HL-60/S4 treated with retinoic acid at 250 ng/mL for 4 days and 3 days (cell line): ENCODE data around the gene MSMB.
"Not testable (repeated sequence)": the region's sequence is repeated elsewhere in the genome, so short reads cannot be mapped to it uniquely, and the experiment has no call there.

ENCODE experiments used
- in situ Hi-C: fragments of 300-500 bp; cut with MboI; formaldehyde crosslinking; loops from 2 replicates; pipeline ENCODE4 v1.7.0; 2022; ENCODE audit warnings: low sequenced_read_pairs

The MSMB gene

GRCh38 chr10:46070749-46071148, 24.7 kb upstream of the MSMB start:
- in situ Hi-C loops = no loop called here

- in situ Hi-C loops = no loop called here
Measured at GRCh38 chr10:46069771-46070463, 23.8 kb upstream of the MSMB start.

DNA sequence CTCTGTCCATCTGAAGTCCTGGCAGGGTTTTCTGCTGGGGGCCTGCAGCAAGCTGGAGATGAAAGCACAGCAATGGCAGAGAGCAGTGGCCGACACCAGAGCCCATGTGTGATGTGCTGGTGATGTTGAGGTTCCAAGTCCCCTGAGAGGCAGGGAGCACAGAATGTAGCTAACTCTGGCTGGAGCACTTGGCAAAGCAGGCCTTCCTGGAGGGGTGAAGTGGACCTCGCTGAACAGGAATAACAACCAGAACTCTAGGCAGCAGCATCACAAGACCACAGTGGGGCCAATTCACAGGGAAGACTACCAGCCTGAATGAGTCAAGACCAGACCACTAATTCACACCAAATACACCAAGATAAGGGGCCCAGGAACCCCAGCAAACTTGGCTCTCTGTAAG, 22.8 kb upstream of the MSMB start:
- in situ Hi-C loops = no loop called here

DNA sequence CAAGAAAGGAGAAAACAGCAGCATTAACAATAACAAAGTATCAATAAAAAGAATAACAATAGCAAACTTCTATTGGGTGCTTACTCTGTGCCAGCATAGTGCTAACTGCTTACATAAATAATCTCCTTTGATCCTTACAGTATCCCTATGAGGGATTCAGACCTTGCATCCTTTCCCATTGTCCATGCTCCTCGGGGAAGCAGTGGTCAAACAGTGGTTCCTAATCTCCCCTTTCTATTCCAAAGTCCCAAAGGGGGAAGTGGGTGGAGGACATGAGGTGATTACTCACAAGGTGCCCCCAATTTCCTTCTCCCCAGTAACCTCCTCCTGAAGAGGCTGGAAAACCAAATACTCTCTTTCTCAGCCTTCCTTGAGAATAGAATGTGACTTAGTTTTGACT, 22.0 kb upstream of the MSMB start:
- in situ Hi-C loops = no loop called here

DNA sequence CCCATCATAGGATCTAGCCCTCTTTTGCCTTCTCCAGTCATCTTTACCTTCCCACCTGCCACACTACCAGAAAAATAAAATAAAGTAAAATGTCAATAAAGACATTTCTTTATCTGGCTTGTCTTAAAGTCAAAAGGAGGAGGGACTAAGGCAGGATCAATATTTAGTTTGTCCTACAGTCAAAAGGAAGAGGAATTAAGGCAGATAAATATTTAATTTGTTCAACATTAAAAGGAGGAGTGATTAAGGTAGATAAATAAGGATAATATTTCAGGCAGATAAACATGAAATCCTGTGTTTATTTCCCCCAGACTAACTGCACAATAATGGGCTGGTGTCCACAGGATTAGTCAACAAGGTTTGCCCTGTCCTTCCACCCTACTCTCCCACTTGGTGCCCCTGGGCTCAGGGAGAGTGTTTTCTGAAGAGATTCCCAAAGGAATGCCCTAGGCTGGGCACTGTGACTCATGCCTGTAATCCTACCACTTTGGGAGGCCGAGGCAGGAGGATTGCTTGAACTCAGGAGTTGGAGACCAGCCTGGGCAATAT, 18.3 kb upstream of the MSMB start:
- in situ Hi-C loops = no loop called here

- in situ Hi-C loops = no loop called here
Measured at GRCh38 chr10:46062723-46063428, 16.8 kb upstream of the MSMB start.

DNA sequence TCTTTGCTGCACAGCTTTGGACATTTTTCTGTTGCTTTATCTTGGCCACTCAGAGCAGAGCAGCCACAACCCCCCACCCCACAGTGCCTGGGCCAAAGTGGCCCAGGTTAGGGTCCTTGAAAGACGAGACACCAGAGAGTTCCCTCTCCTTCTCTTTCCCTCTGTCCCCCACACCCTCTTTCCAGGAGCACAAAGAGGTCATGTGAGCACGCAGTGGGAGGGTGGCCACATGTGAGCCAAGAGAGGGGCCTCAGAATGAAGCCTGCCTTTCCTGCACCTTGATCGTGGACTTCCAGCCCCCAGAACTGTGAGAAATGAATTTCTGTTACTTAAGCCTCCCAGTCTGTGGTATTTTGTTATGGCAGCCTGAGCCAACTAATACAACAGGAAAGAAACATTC, 14.6 kb upstream of the MSMB start:
- in situ Hi-C loops = no loop called here

DNA sequence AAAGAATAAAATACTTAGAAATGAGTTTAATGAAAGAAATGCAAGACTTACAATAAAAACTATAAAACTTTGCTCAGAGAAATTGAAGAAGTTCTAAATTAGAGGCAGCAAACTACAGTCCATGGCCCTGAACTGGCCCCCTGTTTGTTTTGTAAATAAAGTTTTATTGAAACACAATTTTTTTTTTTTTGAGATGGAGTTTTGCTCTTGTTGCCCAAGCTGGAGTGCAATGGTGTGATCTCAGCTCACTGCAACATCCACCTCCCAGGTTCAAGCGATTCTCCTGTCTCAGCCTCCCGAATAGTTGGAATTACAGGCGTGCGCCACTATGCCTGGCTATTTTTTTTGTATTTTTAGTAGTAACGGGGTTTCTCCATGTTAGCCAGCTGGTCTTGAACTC, 11.9 kb upstream of the MSMB start:
- in situ Hi-C loops = not testable (repeated sequence)

- in situ Hi-C loops = no loop called here
Measured at GRCh38 chr10:46057038-46057437, 11.0 kb upstream of the MSMB start.

DNA sequence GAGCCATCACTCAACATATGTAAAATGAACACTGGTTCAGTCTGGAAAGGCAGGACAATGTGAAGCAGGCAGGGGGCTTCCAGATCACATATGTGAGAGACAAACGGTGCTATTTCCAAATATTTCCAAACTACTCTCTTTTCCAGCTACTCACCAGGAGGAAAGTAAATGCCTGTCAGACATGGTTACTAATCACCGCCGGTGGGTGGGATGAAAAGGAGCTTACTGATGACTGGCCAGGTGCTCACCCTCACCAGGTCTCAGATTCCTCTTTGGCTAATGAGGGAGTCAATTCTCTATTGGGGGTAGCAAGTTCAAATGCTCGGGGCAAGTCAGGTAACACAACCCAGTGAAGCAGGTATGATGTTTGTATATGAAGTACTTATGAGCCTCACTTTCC, 9.7 kb upstream of the MSMB start:
- in situ Hi-C loops = no loop called here

- in situ Hi-C loops = no loop called here
Measured at GRCh38 chr10:46053534-46054434, 7.7 kb upstream of the MSMB start.

DNA sequence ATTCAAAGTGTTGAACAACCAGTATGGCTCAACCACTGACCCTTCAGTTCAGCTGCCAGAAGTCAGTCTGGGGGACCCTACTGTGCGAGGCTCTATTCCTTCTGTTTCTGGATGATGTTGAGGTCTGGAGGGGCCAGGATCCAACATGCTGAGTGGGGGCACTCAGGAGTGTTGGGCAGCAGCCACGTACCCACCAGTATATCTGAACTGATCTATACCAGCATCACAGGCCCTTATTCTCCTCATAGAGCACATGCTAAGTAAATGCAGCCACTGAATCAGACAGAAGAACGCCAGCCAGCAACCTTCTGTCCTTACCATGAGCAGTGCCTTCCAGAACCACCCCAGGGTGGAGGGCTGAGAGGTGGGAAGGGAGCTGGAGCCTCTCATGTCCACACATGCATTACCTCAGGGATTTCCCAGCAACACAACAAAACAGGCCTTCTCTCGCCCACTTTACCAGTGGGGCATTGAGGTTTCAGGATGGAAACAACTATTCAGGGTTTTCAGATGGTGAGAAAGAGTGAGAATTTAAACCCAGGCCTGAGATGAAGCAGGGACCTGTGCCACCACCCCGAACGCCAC, 6.8 kb upstream of the MSMB start:
- in situ Hi-C loops = no loop called here

DNA sequence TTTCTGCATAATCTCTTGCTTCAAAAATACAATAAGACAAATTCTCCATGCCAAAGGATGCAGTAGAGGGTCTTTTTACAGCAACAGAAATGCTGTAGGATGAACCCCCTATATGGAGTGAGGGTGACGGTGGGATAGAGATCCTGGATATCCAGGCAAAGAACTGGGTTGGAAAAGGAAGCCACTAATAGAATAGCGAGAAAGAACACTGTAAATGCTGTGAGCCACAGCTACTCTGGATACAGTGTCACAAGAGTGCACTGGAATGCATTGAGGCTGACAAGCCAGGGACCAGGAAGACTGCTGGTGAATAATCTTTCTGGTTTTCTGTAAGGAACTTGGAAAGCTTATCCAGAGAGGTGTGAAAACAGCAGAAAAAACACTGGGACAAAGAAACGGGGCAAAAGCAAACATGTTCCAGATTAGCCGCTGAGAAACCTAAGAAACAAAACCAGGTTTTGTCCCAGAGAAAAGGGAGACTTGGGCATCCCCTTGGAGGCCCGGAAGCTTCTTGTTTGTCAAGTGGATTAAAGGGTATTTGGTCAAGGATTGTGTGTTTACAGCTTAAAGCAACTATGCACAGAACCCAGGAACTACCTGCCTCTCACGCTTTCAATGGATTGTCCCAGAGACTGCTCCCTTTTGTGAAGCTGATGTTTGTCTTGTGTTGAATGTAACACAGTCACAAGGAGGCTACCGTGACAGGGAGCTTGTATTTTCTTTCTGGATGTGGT, 6.2 kb upstream of the MSMB start:
- in situ Hi-C loops = no loop called here

DNA sequence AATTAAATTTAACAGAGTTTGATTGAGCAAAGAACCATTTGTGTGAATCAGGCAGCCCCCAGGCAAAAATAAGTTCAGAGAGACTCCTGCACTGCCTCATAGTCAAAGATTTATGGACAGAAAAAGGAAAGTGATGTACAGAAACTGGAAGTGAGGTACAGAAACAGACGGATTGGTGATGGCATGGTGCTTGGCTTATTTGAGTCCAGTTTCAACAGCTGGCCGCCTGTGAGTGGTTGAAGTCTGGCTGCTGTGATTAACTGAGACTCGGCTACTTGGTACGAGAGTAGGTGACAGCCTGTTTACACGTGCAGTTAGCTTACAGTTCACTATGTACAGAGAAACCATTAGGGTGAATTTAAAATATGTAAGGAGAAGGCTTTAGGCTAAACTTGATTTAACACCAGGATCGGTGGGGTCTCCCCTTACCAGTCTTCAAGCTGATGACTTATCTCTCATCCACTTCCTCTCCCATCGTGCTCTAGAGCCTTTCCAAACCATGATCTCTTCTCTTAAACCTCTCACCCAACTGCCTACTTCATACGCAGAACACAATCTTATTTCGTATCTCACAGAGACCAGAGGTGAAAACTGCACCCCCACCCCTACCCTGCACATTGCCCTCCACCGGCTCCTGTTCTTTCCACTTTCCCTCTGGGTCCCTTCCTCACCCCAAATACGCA, 5.0 kb upstream of the MSMB start:
- in situ Hi-C loops = no loop called here

GRCh38 chr10:46049497-46049831, 3.4 kb upstream of the MSMB start:
- in situ Hi-C loops = not testable (repeated sequence)

DNA sequence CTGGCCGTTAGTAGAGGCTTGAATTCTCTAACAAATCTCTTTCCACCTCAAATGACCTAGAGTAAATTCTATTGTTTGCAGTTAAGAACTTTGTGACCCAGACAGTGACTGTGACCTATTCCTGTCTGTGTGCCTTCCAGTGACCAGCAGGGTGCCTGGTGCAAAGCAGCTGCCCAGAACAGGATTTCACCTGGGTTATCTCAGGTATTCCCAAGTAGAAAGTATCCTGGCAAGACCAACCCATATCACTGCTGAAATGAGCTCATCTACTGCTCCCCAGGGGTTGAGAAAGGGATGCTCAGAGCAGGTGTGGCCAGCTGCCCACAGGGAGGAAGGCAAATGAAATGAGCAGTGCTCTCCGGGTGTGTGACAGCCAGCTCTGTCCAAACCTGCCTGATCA, 2.1 kb upstream of the MSMB start:
- in situ Hi-C loops = no loop called here

DNA sequence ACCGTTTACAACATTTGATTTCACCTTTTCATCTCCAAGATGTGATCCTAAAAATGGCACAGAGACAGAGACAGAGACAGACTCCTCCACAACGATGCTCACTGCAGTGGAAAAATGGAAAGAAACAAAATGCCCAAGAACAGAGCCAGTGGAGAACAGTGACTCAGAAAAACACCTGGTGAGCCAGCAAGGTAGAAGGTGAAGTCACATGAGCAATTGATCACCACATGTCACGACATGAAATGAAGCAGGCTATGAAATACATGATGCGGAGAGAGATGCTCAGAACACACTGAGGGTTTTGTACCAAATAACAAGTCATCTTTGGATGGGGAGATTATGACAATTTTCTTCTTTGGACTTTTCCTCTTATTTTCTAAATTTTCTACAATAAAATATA, 3.5 kb downstream of the MSMB start:
- in situ Hi-C loops = no loop called here

DNA sequence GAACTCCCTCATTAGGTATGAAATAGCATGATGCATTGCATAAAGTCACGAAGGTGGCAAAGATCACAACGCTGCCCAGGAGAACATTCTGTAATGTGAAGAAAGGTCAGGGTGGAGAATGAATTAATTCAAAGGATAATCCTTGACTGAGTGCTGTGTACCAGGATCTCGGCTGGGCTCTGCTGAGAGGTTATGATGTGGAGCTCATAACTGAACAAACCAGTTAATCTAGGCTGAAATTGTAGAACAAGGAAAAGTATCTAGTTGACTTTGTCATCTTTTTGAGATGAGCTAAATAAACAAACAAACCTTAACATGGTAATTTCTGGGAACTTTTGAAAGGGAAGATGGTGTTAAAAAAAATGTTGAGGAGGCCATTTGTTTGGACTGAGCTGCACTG, 6.1 kb downstream of the MSMB start:
- in situ Hi-C loops = no loop called here

DNA sequence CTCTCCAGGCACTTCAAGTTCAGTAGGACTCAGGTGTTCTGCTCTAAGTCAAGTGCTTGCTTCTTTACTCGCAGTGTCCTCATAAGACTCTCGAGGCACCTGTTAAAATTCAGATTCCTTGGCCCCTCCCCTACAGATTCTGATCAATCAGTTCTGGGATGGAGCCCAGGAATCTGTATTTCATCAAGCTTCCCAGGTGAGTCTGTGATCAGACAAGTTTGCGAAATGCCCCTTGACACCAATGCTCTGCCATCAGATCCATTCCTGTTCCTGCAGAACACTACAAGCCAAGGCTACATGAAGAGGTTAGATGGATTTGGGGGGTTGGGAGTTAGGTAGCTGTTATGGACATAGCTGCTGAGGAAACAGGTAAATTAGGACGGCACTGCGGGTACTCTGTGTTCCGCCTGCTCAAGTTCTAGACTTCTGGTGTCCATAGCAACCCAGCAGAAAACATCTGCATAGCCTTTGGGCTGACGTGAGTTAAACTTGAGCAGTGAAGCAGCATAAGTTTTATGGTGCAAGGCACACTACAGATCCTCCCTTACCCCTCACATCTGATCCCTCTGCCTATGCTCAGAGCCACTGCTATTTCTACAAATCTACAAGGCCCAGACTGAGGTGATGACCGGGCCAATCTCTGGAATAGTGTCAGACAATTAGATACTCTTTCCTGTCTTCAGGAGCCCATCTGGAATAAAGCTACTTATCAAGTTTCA, 8.8 kb downstream of the MSMB start:
- in situ Hi-C loops = no loop called here
